HG03066 (cell line): ENCODE results near the gene CDH24.

Experiments
- ATAC-seq: cut with Tn5 transposase; IDR thresholded peaks from one replicate; pipeline ENCODE4 v1.9.1; 2021; ENCODE audit warnings: low read depth; ENCODE audit not compliant: unreplicated experiment

CDH24 gene

GRCh38 chr14:22997676-22998323 is 59.5 kb downstream of the CDH24 start:
- ATAC-seq = no peak
